ENCODE results near the gene SORBS1.
A peak's percentile ranks its signal among the peaks of the same experiment; 100 is the strongest.

Gene SORBS1

DNA sequence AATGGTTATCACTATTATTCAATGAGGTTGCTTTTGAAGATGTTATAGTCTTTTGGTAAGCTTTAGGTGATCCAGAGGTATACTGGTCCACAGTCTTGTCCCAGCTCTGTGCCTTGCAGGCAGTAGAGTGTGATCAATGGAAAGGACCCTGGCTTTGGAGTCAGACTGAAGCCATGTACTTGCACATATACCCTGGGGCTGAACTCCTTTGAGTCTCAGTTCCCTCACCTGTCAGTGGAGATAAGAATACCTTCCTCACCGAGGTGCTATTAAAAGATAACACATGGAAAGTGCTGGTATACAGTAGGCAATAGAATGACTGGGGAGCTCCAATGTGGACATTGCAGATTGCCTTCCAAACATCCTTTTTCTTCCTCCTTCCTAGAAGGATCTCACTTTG is 254.3 kb downstream of the SORBS1 start:
- Histone ChIP-seq H2AFZ (ENCODE audit: insufficient read depth, low read length, poor library complexity) (no peak overlapping the region), H3K4me2 (ENCODE audit: low read length) (no peak overlapping the region), H2BK5ac (ENCODE audit: low read depth, low read length, poor library complexity) (no peak overlapping the region), H3K4me3 (ENCODE audit: low read depth, low read length) (no peak overlapping the region), H2BK12ac (ENCODE audit: low read length) (no peak overlapping the region), H2AK5ac (ENCODE audit: low read length) (no peak overlapping the region), H3K23ac (ENCODE audit: low read length) (no peak overlapping the region), H4K8ac (ENCODE audit: low read depth, low read length) (no peak overlapping the region), H3K36me3 (ENCODE audit: control insufficient read depth in 1 of 2, insufficient read depth in 2 of 2, low read length in 2 of 2) (no peaks in the 10 kb centered on the region), H3K9ac (ENCODE audit: low read length) (no peak overlapping the region), H3K79me1 (ENCODE audit: low read length) (no peaks in the 10 kb centered on the region), H3K27me3 (ENCODE audit: insufficient read depth, low read length) (no peaks in the 10 kb centered on the region), H3K9me3 (ENCODE audit: insufficient read depth, low read depth, low read length) (peaks cover 1% of the 10 kb centered on the region), H3K4ac (ENCODE audit: low read depth, low read length) (no peak overlapping the region), H3K27ac (ENCODE audit: low read depth, low read length) (no peak overlapping the region), H4K91ac (ENCODE audit: low read depth, low read length) (no peak overlapping the region), H3K18ac (ENCODE audit: low read length) (no peak overlapping the region), H4K12ac (ENCODE audit: low read depth, low read length) (no peak overlapping the region), H2BK120ac (ENCODE audit: insufficient read depth, low read length, poor library complexity) (no peak overlapping the region), H3K4me1 (ENCODE audit: control insufficient read depth in 1 of 2, insufficient read depth in 2 of 2, low read length in 2 of 2) (peaks cover 0 to 10% of the 10 kb centered on the region in 2 experiments), H3K79me2 (ENCODE audit: control insufficient read depth, insufficient read depth, low read length, poor library complexity) (no peaks in the 10 kb centered on the region), H3K14ac (ENCODE audit: low read length) (no peak overlapping the region)
- no CpG with 5 or more reads among the region's 1 CpG for WGBS (ENCODE audit: extremely low coverage, insufficient coverage, insufficient read length)
- peak; percentile 61 to 77 for DNase-seq

DNA sequence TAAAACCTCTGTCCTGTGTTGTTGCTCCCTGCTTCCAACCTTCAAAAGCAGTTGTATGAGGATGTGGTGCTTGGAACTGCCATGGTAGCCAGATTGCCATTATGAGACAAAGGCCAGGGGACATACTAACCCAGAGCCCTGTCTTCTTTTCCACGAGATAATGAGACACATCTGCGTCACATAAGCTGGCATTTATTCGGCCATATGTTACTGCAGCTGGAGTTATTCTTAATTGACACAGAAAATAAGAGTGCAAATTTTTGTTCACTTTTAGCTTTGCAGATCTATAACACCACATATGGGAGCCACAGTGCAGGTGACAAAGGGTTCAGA is 254.9 kb downstream of the SORBS1 start:
- Histone ChIP-seq H2AFZ (ENCODE audit: insufficient read depth, low read length, poor library complexity) (no peak overlapping the region), H3K18ac (ENCODE audit: low read length) (no peak overlapping the region), H2BK120ac (ENCODE audit: insufficient read depth, low read length, poor library complexity) (no peak overlapping the region), H3K4ac (ENCODE audit: low read depth, low read length) (no peak overlapping the region), H3K9me3 (ENCODE audit: insufficient read depth, low read depth, low read length) (peaks cover 1% of the 10 kb centered on the region), H3K36me3 (ENCODE audit: control insufficient read depth in 1 of 2, insufficient read depth in 2 of 2, low read length in 2 of 2) (no peaks in the 10 kb centered on the region), H3K79me2 (ENCODE audit: control insufficient read depth, insufficient read depth, low read length, poor library complexity) (no peaks in the 10 kb centered on the region), H4K91ac (ENCODE audit: low read depth, low read length) (no peak overlapping the region), H2BK12ac (ENCODE audit: low read length) (no peak overlapping the region), H3K4me3 (ENCODE audit: low read depth, low read length) (no peak overlapping the region), H4K12ac (ENCODE audit: low read depth, low read length) (no peak overlapping the region), H3K27ac (ENCODE audit: low read depth, low read length) (no peak overlapping the region), H2BK5ac (ENCODE audit: low read depth, low read length, poor library complexity) (no peak overlapping the region), H3K4me2 (ENCODE audit: low read length) (no peak overlapping the region), H3K79me1 (ENCODE audit: low read length) (no peaks in the 10 kb centered on the region), H3K14ac (ENCODE audit: low read length) (no peak overlapping the region), H3K23ac (ENCODE audit: low read length) (no peak overlapping the region), H2AK5ac (ENCODE audit: low read length) (no peak overlapping the region), H4K8ac (ENCODE audit: low read depth, low read length) (no peak overlapping the region), H3K27me3 (ENCODE audit: insufficient read depth, low read length) (no peaks in the 10 kb centered on the region), H3K4me1 (ENCODE audit: control insufficient read depth in 1 of 2, insufficient read depth in 2 of 2, low read length in 2 of 2) (peaks cover 0 to 10% of the 10 kb centered on the region in 2 experiments), H3K9ac (ENCODE audit: low read length) (no peak overlapping the region)
- DNase-seq, result no peak
- WGBS (ENCODE audit: extremely low coverage, insufficient coverage, insufficient read length), result no CpG with 5 or more reads among the region's 3 CpGs

DNA sequence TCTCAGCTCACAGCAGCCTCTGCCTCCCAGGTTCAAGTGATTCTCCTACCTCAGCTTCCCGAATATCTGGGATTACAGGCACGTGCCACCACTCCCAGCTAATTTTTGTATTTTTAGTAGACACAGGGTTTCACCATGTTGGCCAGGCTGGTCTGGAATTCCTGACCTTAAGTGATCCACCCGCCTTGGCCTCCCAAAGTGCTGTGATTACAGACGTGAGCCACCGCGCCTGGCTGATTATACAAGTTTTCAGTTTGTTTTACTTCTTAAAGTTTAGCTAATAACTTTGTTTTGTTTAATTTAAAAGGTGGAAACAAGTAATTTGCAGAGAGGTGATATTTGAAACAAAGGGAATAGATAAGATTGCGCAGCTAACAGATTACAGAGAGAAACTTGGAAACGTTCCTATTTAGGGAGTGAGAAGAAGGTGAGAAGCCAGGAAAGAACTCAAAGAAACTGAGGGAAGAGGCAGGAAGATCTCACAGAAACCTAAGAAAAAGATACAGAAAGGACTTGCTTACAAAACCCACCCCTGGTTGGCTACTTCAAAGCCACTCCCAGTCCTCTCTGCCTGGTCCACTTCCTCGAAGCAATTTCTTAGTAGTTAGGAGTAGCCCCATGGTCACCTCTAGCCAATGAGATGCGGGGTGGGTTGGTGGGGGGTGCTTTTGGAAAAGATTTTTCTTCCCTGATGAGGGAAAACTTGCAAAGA is 255.4 kb downstream of the SORBS1 start:
- no peak overlapping the region for H3K18ac ChIP-seq (ENCODE audit: low read length)
- no peak overlapping the region for H3K14ac ChIP-seq (ENCODE audit: low read length)
- H3K23ac ChIP-seq (ENCODE audit: low read length), result no peak overlapping the region
- no peak overlapping the region for H4K91ac ChIP-seq (ENCODE audit: low read depth, low read length)
- H3K79me2 ChIP-seq (ENCODE audit: control insufficient read depth, insufficient read depth, low read length, poor library complexity), result no peaks in the 10 kb centered on the region
- H3K9ac ChIP-seq (ENCODE audit: low read length), result no peak overlapping the region
- no peak overlapping the region for H3K4me3 ChIP-seq (ENCODE audit: low read depth, low read length)
- H3K4ac ChIP-seq (ENCODE audit: low read depth, low read length), result no peak overlapping the region
- peaks cover 0 to 10% of the 10 kb centered on the region in 2 experiments for H3K4me1 ChIP-seq (ENCODE audit: control insufficient read depth in 1 of 2, insufficient read depth in 2 of 2, low read length in 2 of 2)
- no peak overlapping the region for H2AFZ ChIP-seq (ENCODE audit: insufficient read depth, low read length, poor library complexity)
- no peak overlapping the region for H2AK5ac ChIP-seq (ENCODE audit: low read length)
- no peak overlapping the region for H2BK5ac ChIP-seq (ENCODE audit: low read depth, low read length, poor library complexity)
- no peak overlapping the region for H2BK120ac ChIP-seq (ENCODE audit: insufficient read depth, low read length, poor library complexity)
- H4K8ac ChIP-seq (ENCODE audit: low read depth, low read length), result no peak overlapping the region
- no peaks in the 10 kb centered on the region for H3K27me3 ChIP-seq (ENCODE audit: insufficient read depth, low read length)
- no peaks in the 10 kb centered on the region for H3K79me1 ChIP-seq (ENCODE audit: low read length)
- no peak for DNase-seq
- WGBS (ENCODE audit: extremely low coverage, insufficient coverage, insufficient read length), result no CpG with 5 or more reads among the region's 10 CpGs
- no peak overlapping the region for H4K12ac ChIP-seq (ENCODE audit: low read depth, low read length)
- H3K36me3 ChIP-seq (ENCODE audit: control insufficient read depth in 1 of 2, insufficient read depth in 2 of 2, low read length in 2 of 2), result no peaks in the 10 kb centered on the region
- no peak overlapping the region for H3K4me2 ChIP-seq (ENCODE audit: low read length)
- H2BK12ac ChIP-seq (ENCODE audit: low read length), result no peak overlapping the region
- H3K9me3 ChIP-seq (ENCODE audit: insufficient read depth, low read depth, low read length), result peaks cover 1% of the 10 kb centered on the region
- H3K27ac ChIP-seq (ENCODE audit: low read depth, low read length), result no peak overlapping the region

DNA sequence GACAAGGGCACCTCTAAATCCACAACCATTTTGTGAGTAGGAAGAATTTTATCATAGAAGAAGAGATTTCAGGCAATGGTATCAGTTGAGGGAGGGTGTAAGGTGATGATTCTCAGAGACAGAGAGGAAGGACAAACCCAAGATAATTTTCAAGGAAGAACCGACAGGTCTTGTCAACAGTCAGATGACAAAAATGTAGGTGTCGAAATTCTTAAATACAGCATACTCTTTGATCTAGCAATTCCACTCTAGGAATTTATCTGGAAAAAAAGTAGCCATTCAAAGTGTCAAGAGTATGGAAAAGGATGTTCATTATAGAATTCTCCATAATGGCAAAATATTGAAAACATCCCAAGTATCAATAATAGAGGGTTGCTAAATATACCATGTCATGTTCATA is 256.2 kb downstream of the SORBS1 start:
- H3K4me1 ChIP-seq (ENCODE audit: control insufficient read depth in 1 of 2, insufficient read depth in 2 of 2, low read length in 2 of 2), result peaks cover 0 to 10% of the 10 kb centered on the region in 2 experiments

More for the DNA sequence above, 256.2 kb downstream of the SORBS1 start:
- H2BK120ac ChIP-seq (ENCODE audit: insufficient read depth, low read length, poor library complexity), result no peak overlapping the region
- no peaks in the 10 kb centered on the region for H3K79me2 ChIP-seq (ENCODE audit: control insufficient read depth, insufficient read depth, low read length, poor library complexity)
- no peaks in the 10 kb centered on the region for H3K36me3 ChIP-seq (ENCODE audit: control insufficient read depth in 1 of 2, insufficient read depth in 2 of 2, low read length in 2 of 2)
- H4K91ac ChIP-seq (ENCODE audit: low read depth, low read length), result no peak overlapping the region
- DNase-seq, result peak in 1 of 2 donors; percentile 69
- H3K4me3 ChIP-seq (ENCODE audit: low read depth, low read length), result no peak overlapping the region
- no peak overlapping the region for H2AK5ac ChIP-seq (ENCODE audit: low read length)
- no CpG with 5 or more reads among the region's 2 CpGs for WGBS (ENCODE audit: extremely low coverage, insufficient coverage, insufficient read length)
- no peak overlapping the region for H3K18ac ChIP-seq (ENCODE audit: low read length)
- H3K27me3 ChIP-seq (ENCODE audit: insufficient read depth, low read length), result no peaks in the 10 kb centered on the region
- H2BK5ac ChIP-seq (ENCODE audit: low read depth, low read length, poor library complexity), result no peak overlapping the region
- no peak overlapping the region for H3K23ac ChIP-seq (ENCODE audit: low read length)
- no peak overlapping the region for H4K12ac ChIP-seq (ENCODE audit: low read depth, low read length)
- no peak overlapping the region for H3K4ac ChIP-seq (ENCODE audit: low read depth, low read length)
- H3K14ac ChIP-seq (ENCODE audit: low read length), result no peak overlapping the region
- H2BK12ac ChIP-seq (ENCODE audit: low read length), result no peak overlapping the region
- H3K27ac ChIP-seq (ENCODE audit: low read depth, low read length), result no peak overlapping the region
- no peak overlapping the region for H4K8ac ChIP-seq (ENCODE audit: low read depth, low read length)
- H2AFZ ChIP-seq (ENCODE audit: insufficient read depth, low read length, poor library complexity), result no peak overlapping the region
- peaks cover 1% of the 10 kb centered on the region for H3K9me3 ChIP-seq (ENCODE audit: insufficient read depth, low read depth, low read length)
- no peak overlapping the region for H3K9ac ChIP-seq (ENCODE audit: low read length)
- no peak overlapping the region for H3K4me2 ChIP-seq (ENCODE audit: low read length)
- no peaks in the 10 kb centered on the region for H3K79me1 ChIP-seq (ENCODE audit: low read length)

All from trophoblast cell (in vitro differentiated cells and primary cell).